GM23248 (cell line): ENCODE results near the gene ATP5PO.

Experiments
- EZH2 ChIP-seq: fragments of 200-600 bp; sonication (generic); IDR thresholded peaks from 2 replicates; pipeline ENCODE4 v1.6.1; 2018; ENCODE audit warnings: antibody characterized with exemption, mild to moderate bottlenecking; ENCODE audit not compliant: insufficient read depth, poor library complexity, severe bottlenecking
- EZH2phosphoT487 ChIP-seq: fragments of 200-600 bp; sonication (generic); IDR thresholded peaks from 2 replicates; pipeline ENCODE4 v1.6.1; 2018; ENCODE audit warnings: antibody characterized with exemption, moderate library complexity, mild to moderate bottlenecking, low read depth; ENCODE audit not compliant: insufficient read depth

DNA sequence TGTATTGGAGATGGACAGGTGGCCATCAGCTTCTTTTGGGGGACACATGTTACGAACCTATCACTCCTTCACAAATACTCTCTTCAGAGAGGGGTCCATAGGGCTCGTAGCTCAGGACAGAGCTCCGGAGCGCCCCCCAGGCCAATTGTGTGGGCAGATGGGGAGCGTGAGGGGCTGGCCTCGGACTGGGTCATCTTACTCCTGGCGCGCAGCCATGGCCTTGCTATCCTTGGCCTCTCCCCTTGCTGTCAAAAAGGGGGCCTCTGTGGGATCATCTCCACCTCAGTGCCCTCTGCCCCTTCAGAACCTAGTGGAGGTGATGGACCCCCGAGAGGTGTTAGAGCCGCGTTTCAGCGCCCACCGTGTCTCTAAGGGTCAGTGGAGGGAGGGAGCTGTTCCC, 35.0 kb downstream of the ATP5PO start:
- TF ChIP-seq EZH2phosphoT487 (no peak), EZH2 (no peak)
